ENCODE data around the gene FCHSD2.
"Not testable (repeated sequence)": the region's sequence is repeated elsewhere in the genome, so short reads cannot be mapped to it uniquely, and the experiment has no call there.

FCHSD2 gene

DNA sequence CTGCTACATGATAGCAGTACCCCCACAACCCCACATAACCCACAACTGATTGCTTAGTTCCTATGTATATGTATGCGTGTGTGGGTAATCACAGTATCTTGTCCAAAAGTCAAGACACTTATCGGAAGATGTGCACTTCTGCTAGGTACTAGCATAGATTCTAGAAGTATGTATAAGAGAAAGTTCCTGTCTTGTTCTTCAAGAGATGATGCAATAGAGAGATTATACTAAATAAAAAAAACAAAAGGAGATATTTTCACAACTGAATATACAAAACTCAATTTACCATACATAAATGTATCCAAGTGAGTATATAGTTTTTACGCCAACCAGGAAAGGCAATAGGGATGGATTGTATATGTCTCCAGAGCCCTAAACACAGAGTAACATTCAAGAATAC is 112.0 kb downstream of the FCHSD2 start:
- H3K4me3 ChIP-seq (ENCODE audit: low read length): no peak overlapping the region
- H3K27me3 ChIP-seq (ENCODE audit: control insufficient read depth, insufficient read depth, low read length): no peaks in the 10 kb centered on the region
- DNase-seq (ENCODE audit: low read depth, low spot score): no peak
- H3K36me3 ChIP-seq (ENCODE audit: control insufficient read depth, insufficient read depth, low read length): 0 out of 2 replicates have a peak, but pooled peaks cover 2% of the 10 kb centered on the region
- no CpG with 5 or more reads among the region's 3 CpGs for WGBS (ENCODE audit: insufficient coverage, insufficient read length)
- no peak overlapping the region for H3K27ac ChIP-seq (ENCODE audit: low read length)
- peaks cover 1% of the 10 kb centered on the region; the same call in 1 of the 2 replicates for H3K9me3 ChIP-seq (ENCODE audit: control insufficient read depth, insufficient read depth, low read length)
- H3K4me1 ChIP-seq (ENCODE audit: control insufficient read depth, insufficient read depth, low read length): no peaks in the 10 kb centered on the region

DNA sequence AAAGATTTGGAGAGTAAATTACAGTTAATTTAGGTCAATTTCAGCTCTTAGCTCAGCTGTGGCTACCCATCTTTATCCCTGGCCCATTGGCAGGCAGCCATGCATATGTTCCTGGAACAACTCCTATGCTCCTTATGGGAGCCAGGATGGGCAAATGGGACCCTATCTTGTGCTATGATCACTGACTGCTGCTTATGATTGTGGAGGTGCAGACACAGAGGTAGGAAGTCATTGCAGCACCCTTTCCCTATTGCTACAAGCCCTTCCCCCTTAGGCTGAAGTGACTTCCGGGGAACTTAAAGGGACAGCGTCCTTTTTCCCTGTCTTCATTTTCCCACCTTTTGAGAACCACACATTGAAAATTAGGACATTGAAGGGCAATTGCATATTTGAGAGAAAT is 112.7 kb downstream of the FCHSD2 start:
- WGBS (ENCODE audit: insufficient coverage, insufficient read length): no CpG with 5 or more reads among the region's 2 CpGs

DNA sequence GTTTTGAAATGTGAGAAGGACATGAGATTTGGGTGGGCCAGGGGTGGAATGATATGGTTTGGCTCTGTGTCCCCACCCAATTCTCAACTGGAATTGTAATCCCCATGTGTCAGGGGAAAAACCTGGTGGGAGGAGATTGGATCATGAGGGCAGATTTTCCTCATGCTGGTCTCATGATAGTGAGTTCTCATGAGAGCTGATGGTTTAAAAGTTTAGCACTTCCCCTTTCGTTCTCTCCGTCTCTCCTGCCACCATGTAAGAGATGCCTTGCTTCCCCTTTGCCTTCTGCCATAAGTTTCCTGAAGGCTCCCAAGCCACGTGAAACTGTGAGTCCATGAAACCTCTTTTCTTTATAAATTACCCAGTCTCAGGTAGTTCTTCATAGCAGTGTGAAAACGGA is 113.5 kb downstream of the FCHSD2 start:
- Histone ChIP-seq H3K4me3 (ENCODE audit: low read length) (no peak overlapping the region), H3K36me3 (ENCODE audit: control insufficient read depth, insufficient read depth, low read length) (0 out of 2 replicates have a peak, but pooled peaks cover 2% of the 10 kb centered on the region), H3K9me3 (ENCODE audit: control insufficient read depth, insufficient read depth, low read length) (peaks cover 1% of the 10 kb centered on the region; the same call in 1 of the 2 replicates), H3K27ac (ENCODE audit: low read length) (no peak overlapping the region), H3K27me3 (ENCODE audit: control insufficient read depth, insufficient read depth, low read length) (no peaks in the 10 kb centered on the region), H3K4me1 (ENCODE audit: control insufficient read depth, insufficient read depth, low read length) (no peaks in the 10 kb centered on the region)
- DNase-seq (ENCODE audit: low read depth, low spot score): no peak
- WGBS (ENCODE audit: insufficient coverage, insufficient read length): no CpG with 5 or more reads among the region's 4 CpGs

More for the DNA sequence above, 112.7 kb downstream of the FCHSD2 start:
- Histone ChIP-seq H3K4me1 (ENCODE audit: control insufficient read depth, insufficient read depth, low read length) (no peaks in the 10 kb centered on the region), H3K27me3 (ENCODE audit: control insufficient read depth, insufficient read depth, low read length) (no peaks in the 10 kb centered on the region), H3K4me3 (ENCODE audit: low read length) (no peak overlapping the region), H3K9me3 (ENCODE audit: control insufficient read depth, insufficient read depth, low read length) (peaks cover 1% of the 10 kb centered on the region; the same call in 1 of the 2 replicates), H3K27ac (ENCODE audit: low read length) (no peak overlapping the region), H3K36me3 (ENCODE audit: control insufficient read depth, insufficient read depth, low read length) (0 out of 2 replicates have a peak, but pooled peaks cover 2% of the 10 kb centered on the region)
- DNase-seq (ENCODE audit: low read depth, low spot score): no peak

DNA sequence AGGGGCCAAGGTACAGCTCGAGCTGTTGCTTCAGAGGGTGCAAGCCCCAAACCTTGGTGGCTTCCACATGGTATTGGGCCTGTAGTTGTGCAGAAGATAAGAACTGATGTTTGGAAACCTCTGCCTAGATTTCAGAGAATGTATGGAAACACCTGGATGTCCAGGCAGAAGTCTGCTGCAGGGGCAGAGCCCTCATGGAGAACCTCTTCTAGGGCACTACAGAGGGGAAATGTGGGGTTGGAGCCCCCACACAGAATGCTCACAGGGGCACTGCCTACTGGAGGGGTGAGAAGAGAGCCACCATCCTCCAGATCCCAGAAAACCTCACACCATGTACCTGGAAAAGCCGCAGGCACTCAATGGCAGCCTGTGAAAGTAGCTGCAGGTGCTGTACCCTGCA is 114.3 kb downstream of the FCHSD2 start:
- H3K4me1 ChIP-seq (ENCODE audit: control insufficient read depth, insufficient read depth, low read length); H3K4me3 ChIP-seq (ENCODE audit: low read length); H3K27me3 ChIP-seq (ENCODE audit: control insufficient read depth, insufficient read depth, low read length); H3K27ac ChIP-seq (ENCODE audit: low read length); DNase-seq (ENCODE audit: low read depth, low spot score); H3K36me3 ChIP-seq (ENCODE audit: control insufficient read depth, insufficient read depth, low read length); H3K9me3 ChIP-seq (ENCODE audit: control insufficient read depth, insufficient read depth, low read length): not testable (repeated sequence)
- WGBS (ENCODE audit: insufficient coverage, insufficient read length): no CpG with 5 or more reads among the region's 2 CpGs

DNA sequence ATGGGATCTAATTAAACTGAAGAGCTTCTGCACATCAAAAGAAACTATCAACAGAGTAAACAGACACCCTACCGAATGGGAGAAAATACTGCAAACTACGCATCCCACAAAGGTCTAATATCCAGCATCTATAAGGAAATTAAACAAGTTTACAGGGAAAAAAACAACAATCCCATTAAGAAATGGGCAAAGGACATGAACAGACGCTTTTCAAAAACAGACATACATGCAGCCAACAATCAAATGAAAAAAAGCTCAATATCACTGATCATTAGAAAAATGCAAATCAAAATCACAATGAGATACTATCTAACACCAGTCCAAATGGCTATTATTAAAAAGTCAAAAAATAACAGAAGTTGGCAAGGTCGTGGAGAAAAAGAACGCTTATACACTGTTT is 117.5 kb downstream of the FCHSD2 start:
- Histone ChIP-seq H3K9me3 (ENCODE audit: control insufficient read depth, insufficient read depth, low read length) (0 out of 2 replicates have a peak, but pooled peaks cover 1% of the 10 kb centered on the region), H3K36me3 (ENCODE audit: control insufficient read depth, insufficient read depth, low read length) (0 out of 2 replicates have a peak, but pooled peaks cover 2% of the 10 kb centered on the region), H3K27ac (ENCODE audit: low read length) (no peak overlapping the region), H3K4me1 (ENCODE audit: control insufficient read depth, insufficient read depth, low read length) (no peaks in the 10 kb centered on the region), H3K27me3 (ENCODE audit: control insufficient read depth, insufficient read depth, low read length) (no peaks in the 10 kb centered on the region), H3K4me3 (ENCODE audit: low read length) (no peak overlapping the region)
- no CpG with 5 or more reads among the region's 5 CpGs for WGBS (ENCODE audit: insufficient coverage, insufficient read length)
- DNase-seq (ENCODE audit: low read depth, low spot score): no peak

DNA sequence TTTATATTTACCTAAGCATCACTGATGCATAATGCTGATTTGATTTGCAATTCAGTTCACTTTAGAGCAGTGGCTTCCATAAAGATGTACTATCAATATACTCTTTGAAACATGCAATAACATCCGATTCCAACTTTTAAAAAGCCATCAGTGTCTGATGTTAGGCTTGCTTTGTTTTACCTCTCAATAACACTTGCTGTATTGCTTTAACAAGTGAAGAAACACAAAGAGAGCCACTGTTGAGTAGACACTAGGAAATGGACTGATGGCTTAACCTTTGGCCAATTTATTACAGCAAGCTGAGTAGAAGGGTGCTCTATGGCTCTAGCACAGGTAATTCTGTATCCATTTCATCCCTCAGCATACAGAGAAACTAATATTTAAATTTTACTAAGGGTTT is 122.1 kb downstream of the FCHSD2 start:
- Histone ChIP-seq H3K4me1 (ENCODE audit: control insufficient read depth, insufficient read depth, low read length) (no peaks in the 10 kb centered on the region), H3K4me3 (ENCODE audit: low read length) (no peak overlapping the region), H3K27ac (ENCODE audit: low read length) (no peak overlapping the region), H3K27me3 (ENCODE audit: control insufficient read depth, insufficient read depth, low read length) (no peaks in the 10 kb centered on the region), H3K36me3 (ENCODE audit: control insufficient read depth, insufficient read depth, low read length) (no peaks in the 10 kb centered on the region), H3K9me3 (ENCODE audit: control insufficient read depth, insufficient read depth, low read length) (no peaks in the 10 kb centered on the region)
- no peak for DNase-seq (ENCODE audit: low read depth, low spot score)
- WGBS (ENCODE audit: insufficient coverage, insufficient read length): no CpG with 5 or more reads among the region's 1 CpG

DNA sequence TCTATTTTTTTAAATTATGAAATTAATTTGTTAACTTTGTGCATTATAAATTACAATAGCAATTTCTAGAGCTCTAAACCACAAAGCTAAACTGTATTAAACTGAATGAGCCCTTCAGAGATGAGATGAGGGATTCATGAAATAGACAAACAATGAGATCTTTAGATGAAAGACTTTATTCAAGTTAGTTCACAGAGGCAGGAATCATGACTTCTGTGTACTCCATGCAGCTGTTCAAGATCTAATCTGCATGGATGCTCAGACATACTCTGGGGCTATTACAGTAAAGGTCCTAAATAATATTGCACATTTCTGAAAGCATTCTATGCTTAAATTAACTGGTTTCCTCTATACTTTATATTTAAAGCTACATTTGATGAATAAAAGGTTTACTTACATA is 122.7 kb downstream of the FCHSD2 start:
- no peak overlapping the region for H3K27ac ChIP-seq (ENCODE audit: low read length)

DNA sequence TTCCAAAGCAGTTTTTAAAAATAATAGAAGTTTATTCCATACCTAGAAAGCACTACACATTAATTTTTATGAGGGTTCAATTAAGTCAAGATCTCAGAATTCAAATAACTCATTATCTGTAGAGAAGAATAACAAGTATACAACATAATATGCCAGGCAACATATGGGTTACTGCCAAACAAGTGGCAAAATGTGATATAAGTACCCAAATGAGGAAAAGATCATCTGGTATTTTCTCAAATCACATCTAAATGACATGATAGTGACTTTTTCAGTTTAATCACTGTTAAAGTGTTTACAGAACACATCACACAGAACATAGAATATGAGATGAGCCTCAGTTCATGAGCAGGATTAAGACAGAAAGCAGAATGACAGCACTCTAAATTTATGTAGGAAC is 123.3 kb downstream of the FCHSD2 start:
- Histone ChIP-seq H3K4me1 (ENCODE audit: control insufficient read depth, insufficient read depth, low read length) (no peaks in the 10 kb centered on the region), H3K9me3 (ENCODE audit: control insufficient read depth, insufficient read depth, low read length) (no peaks in the 10 kb centered on the region), H3K27me3 (ENCODE audit: control insufficient read depth, insufficient read depth, low read length) (0 out of 2 replicates have a peak, but pooled peaks cover 2% of the 10 kb centered on the region), H3K27ac (ENCODE audit: low read length) (no peak overlapping the region), H3K4me3 (ENCODE audit: low read length) (no peak overlapping the region), H3K36me3 (ENCODE audit: control insufficient read depth, insufficient read depth, low read length) (no peaks in the 10 kb centered on the region)
- DNase-seq (ENCODE audit: low read depth, low spot score): no peak

More for the DNA sequence above, 122.7 kb downstream of the FCHSD2 start:
- Histone ChIP-seq H3K27me3 (ENCODE audit: control insufficient read depth, insufficient read depth, low read length) (no peaks in the 10 kb centered on the region), H3K9me3 (ENCODE audit: control insufficient read depth, insufficient read depth, low read length) (no peaks in the 10 kb centered on the region), H3K36me3 (ENCODE audit: control insufficient read depth, insufficient read depth, low read length) (no peaks in the 10 kb centered on the region), H3K4me1 (ENCODE audit: control insufficient read depth, insufficient read depth, low read length) (no peaks in the 10 kb centered on the region), H3K4me3 (ENCODE audit: low read length) (no peak overlapping the region)
- no peak for DNase-seq (ENCODE audit: low read depth, low spot score)

DNA sequence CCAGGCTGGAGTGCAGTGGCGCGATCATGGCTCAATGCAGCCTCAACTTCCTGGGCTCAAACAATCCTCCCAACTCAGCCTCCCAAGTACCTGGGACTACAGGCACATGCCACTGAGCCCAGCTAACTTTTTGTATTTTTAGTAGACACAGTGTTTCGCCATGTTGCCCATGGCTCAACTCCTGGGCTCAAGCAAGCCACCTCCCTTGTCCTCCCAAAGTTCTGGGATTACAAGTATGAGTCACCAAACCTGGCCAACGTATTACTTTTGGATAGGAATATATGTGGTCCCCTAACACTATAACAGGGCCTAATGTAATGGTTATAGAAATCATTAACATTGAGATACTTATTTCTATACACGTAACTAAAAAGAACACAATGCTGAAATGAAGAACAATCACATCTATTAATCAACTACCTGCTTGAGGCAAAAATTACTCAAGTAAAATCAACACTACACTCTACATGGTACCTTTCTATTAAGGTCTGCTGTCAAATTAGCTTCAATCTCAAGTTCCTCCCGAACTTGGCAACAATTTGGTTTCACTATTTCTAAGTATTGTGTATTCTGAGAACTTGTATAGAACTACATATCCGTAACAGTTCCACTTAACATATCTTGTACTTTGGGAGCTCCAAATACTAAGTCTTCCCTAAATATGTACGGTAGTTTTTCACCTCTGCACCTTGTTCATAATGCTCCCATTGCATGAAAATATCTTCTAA is 124.9 kb downstream of the FCHSD2 start:
- Histone ChIP-seq H3K27ac (ENCODE audit: low read length) (no peak overlapping the region), H3K4me1 (ENCODE audit: control insufficient read depth, insufficient read depth, low read length) (no peaks in the 10 kb centered on the region; the same call in 1 of the 2 replicates), H3K9me3 (ENCODE audit: control insufficient read depth, insufficient read depth, low read length) (no peaks in the 10 kb centered on the region), H3K27me3 (ENCODE audit: control insufficient read depth, insufficient read depth, low read length) (0 out of 2 replicates have a peak, but pooled peaks cover 2% of the 10 kb centered on the region), H3K4me3 (ENCODE audit: low read length) (no peak overlapping the region), H3K36me3 (ENCODE audit: control insufficient read depth, insufficient read depth, low read length) (no peaks in the 10 kb centered on the region)
- WGBS (ENCODE audit: insufficient coverage, insufficient read length): no CpG with 5 or more reads among the region's 8 CpGs
- DNase-seq (ENCODE audit: low read depth, low spot score): no peak

DNA sequence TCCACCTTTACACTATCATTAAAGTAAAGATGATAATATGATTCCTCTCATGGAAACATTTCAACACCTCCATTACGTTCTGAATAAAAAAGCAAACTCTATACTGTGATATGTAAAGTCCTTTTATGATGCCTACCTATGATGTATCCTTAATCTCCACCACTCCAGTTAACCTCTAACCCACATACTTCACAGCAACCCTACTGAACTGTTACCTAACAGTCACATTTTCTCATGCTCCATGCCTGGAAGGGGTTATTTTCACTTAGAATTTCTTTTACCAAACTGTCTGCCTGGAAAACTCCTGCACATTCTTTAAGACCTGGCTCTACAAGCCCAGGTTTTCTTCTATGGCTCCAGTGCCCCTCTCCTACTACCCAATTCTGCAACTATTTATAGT is 129.1 kb downstream of the FCHSD2 start:
- H3K27ac ChIP-seq (ENCODE audit: low read length): no peak overlapping the region
- 0 out of 2 replicates have a peak, but pooled peaks cover 2% of the 10 kb centered on the region for H3K27me3 ChIP-seq (ENCODE audit: control insufficient read depth, insufficient read depth, low read length)
- no peak overlapping the region for H3K4me3 ChIP-seq (ENCODE audit: low read length)
- DNase-seq (ENCODE audit: low read depth, low spot score): no peak
- H3K9me3 ChIP-seq (ENCODE audit: control insufficient read depth, insufficient read depth, low read length): no peaks in the 10 kb centered on the region
- H3K36me3 ChIP-seq (ENCODE audit: control insufficient read depth, insufficient read depth, low read length): no peaks in the 10 kb centered on the region
- no CpG with 5 or more reads among the region's 1 CpG for WGBS (ENCODE audit: insufficient coverage, insufficient read length)
- H3K4me1 ChIP-seq (ENCODE audit: control insufficient read depth, insufficient read depth, low read length): peaks cover 1% of the 10 kb centered on the region; the same call in 1 of the 2 replicates
